Gastroesophageal sphincter (tissue), 3 donors: Measurements from ENCODE around the gene OTOGL.

Experiments
- POLR2A ChIP-seq, 2 donors: fragments of 450-650 bp; IDR thresholded peaks; one replicate each; pipeline ENCODE4 v1.6.1; 2017; ENCODE audit warnings: antibody characterized with exemption in 2 of 2, mild to moderate bottlenecking in 2 of 2, moderate library complexity in 1 of 2
- POLR2AphosphoS5 ChIP-seq: sonication (generic); formaldehyde crosslinking; IDR thresholded peaks from one replicate; pipeline ENCODE4 v1.6.1; 2017; ENCODE audit warnings: antibody characterized with exemption
- TF ChIP-seq, protein P1 (sequence below), 4 experiments: fragments of 200-600 bp in 2 of 4; fragments of 450-650 bp in 2 of 4; sonication (generic) in 1 of 4; IDR thresholded peaks; one replicate each; pipeline ENCODE4 v1.5.1; 2017 to 2019; ENCODE audit warnings: antibody characterized with exemption in 4 of 4, mild to moderate bottlenecking in 2 of 4, moderate library complexity in 2 of 4

- TF ChIP-seq, protein P1, sequence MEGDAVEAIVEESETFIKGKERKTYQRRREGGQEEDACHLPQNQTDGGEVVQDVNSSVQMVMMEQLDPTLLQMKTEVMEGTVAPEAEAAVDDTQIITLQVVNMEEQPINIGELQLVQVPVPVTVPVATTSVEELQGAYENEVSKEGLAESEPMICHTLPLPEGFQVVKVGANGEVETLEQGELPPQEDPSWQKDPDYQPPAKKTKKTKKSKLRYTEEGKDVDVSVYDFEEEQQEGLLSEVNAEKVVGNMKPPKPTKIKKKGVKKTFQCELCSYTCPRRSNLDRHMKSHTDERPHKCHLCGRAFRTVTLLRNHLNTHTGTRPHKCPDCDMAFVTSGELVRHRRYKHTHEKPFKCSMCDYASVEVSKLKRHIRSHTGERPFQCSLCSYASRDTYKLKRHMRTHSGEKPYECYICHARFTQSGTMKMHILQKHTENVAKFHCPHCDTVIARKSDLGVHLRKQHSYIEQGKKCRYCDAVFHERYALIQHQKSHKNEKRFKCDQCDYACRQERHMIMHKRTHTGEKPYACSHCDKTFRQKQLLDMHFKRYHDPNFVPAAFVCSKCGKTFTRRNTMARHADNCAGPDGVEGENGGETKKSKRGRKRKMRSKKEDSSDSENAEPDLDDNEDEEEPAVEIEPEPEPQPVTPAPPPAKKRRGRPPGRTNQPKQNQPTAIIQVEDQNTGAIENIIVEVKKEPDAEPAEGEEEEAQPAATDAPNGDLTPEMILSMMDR (IDR thresholded peaks at IDR 0.05) = no peak
- TF ChIP-seq POLR2AphosphoS5 = no peak
- TF ChIP-seq POLR2A (IDR thresholded peaks at IDR 0.05) = no peak
Measured at GRCh38 chr12:80187660-80188090, 88.3 kb downstream of the OTOGL start.
